HEK293 (cell line): ENCODE results near the gene EFCC1.

ENCODE experiments used
- CTCF ChIA-PET: fragments of 350-600 bp; formaldehyde crosslinking; extraction: SDS; loops from one replicate; lab custom pipeline; 2021; ENCODE audit warnings: antibody characterized with exemption; lab: Yijun Ruan, JAX
- POLR2A ChIA-PET: fragments of 300-600 bp; formaldehyde crosslinking; extraction: SDS; loops from one replicate; lab custom pipeline; 2020; ENCODE audit warnings: antibody characterized with exemption, inconsistent platforms; lab: Yijun Ruan, JAX
- H3K27ac ChIP-seq: fragments of 200-500 bp; sonication (Bioruptor generic); 2 replicates; pipeline ENCODE4 v1.5.1; 2014; ENCODE audit warnings: low read depth, low read length, control low read depth, inconsistent platforms; ENCODE audit errors: extremely low read depth
- H3K36me3 ChIP-seq, 2 experiments: fragments of 200-500 bp in 1 of 2; sonication (Bioruptor generic) in 1 of 2; 1 replicate in 1 of 2; 2 replicates in 1 of 2; pipeline ENCODE4 v1.5.1; 2014 to 2017; ENCODE audit warnings: inconsistent platforms in 2 of 2, low read length in 2 of 2; ENCODE audit not compliant: control insufficient read depth in 2 of 2, insufficient read depth in 1 of 2
- H3K4me1 ChIP-seq: fragments of 200-500 bp; sonication (Bioruptor generic); 2 replicates; pipeline ENCODE4 v1.5.1; 2014; ENCODE audit warnings: mild to moderate bottlenecking, low read length, inconsistent platforms; ENCODE audit not compliant: control insufficient read depth, insufficient read depth
- H3K4me3 ChIP-seq: 2 replicates; pipeline ENCODE4 v1.5.1; 2011; ENCODE audit warnings: low read depth, mild to moderate bottlenecking, control low read depth, low read length, moderate library complexity
- H3K9me3 ChIP-seq: fragments of 200-500 bp; sonication (Bioruptor generic); 2 replicates; pipeline ENCODE4 v1.5.1; 2014; ENCODE audit warnings: low read depth, low read length, inconsistent platforms; ENCODE audit not compliant: control insufficient read depth, insufficient read depth
- GLIS2 ChIP-seq: fragments of 450-650 bp; formaldehyde crosslinking; IDR thresholded peaks from 2 replicates; pipeline ENCODE4 v1.5.1; 2016; ENCODE audit warnings: missing biosample characterization, missing genetic modification characterization
- HOXD13 ChIP-seq: sonication (generic); formaldehyde crosslinking; IDR thresholded peaks from 2 replicates; pipeline ENCODE4 v1.8.0; 2022; ENCODE audit warnings: missing genetic modification reagents, borderline replicate concordance
- KLF1 ChIP-seq: fragments of 450-650 bp; formaldehyde crosslinking; IDR thresholded peaks from 2 replicates; pipeline ENCODE4 v1.5.1; 2016; ENCODE audit warnings: missing biosample characterization, missing genetic modification characterization
- KLF16 ChIP-seq: fragments of 450-650 bp; formaldehyde crosslinking; IDR thresholded peaks from 2 replicates; pipeline ENCODE4 v1.5.1; 2017; ENCODE audit warnings: missing biosample characterization, missing genetic modification characterization
- SP2 ChIP-seq: fragments of 450-650 bp; formaldehyde crosslinking; IDR thresholded peaks from 2 replicates; pipeline ENCODE4 v1.5.1; 2016; ENCODE audit warnings: missing biosample characterization, missing genetic modification characterization
- SP7 ChIP-seq: fragments of 450-650 bp; formaldehyde crosslinking; IDR thresholded peaks from 2 replicates; pipeline ENCODE4 v1.5.1; 2016; ENCODE audit warnings: missing biosample characterization, missing genetic modification characterization
- ZBTB7A ChIP-seq: fragments of 450-650 bp; formaldehyde crosslinking; IDR thresholded peaks from 2 replicates; pipeline ENCODE4 v1.5.1; 2016; ENCODE audit warnings: low read depth, missing biosample characterization, missing genetic modification characterization
- ZNF157 ChIP-seq: fragments of 450-650 bp; formaldehyde crosslinking; IDR thresholded peaks from 2 replicates; pipeline ENCODE4 v1.5.1; 2016; ENCODE audit warnings: missing biosample characterization, missing genetic modification characterization
- ZNF239 ChIP-seq: fragments of 450-650 bp; formaldehyde crosslinking; IDR thresholded peaks from 2 replicates; pipeline ENCODE4 v1.5.1; 2016; ENCODE audit warnings: missing biosample characterization, missing genetic modification characterization
- ZNF248 ChIP-seq: fragments of 450-650 bp; formaldehyde crosslinking; IDR thresholded peaks from 2 replicates; pipeline ENCODE4 v1.5.1; 2017; ENCODE audit warnings: missing biosample characterization, missing genetic modification characterization
- ZNF350 ChIP-seq: fragments of 450-650 bp; formaldehyde crosslinking; IDR thresholded peaks from 2 replicates; pipeline ENCODE4 v1.5.0; 2017; ENCODE audit warnings: missing biosample characterization, mild to moderate bottlenecking, missing genetic modification characterization
- ZNF433 ChIP-seq: fragments of 450-650 bp; formaldehyde crosslinking; IDR thresholded peaks from 2 replicates; pipeline ENCODE4 v1.5.1; 2016; ENCODE audit warnings: missing biosample characterization, missing genetic modification characterization, low read depth
- ZNF514 ChIP-seq: fragments of 450-650 bp; formaldehyde crosslinking; IDR thresholded peaks from 2 replicates; pipeline ENCODE4 v1.5.1; 2016; ENCODE audit warnings: missing biosample characterization, missing genetic modification characterization
- ZNF544 ChIP-seq: fragments of 450-650 bp; formaldehyde crosslinking; IDR thresholded peaks from 2 replicates; pipeline ENCODE4 v1.5.0; 2017; ENCODE audit warnings: missing biosample characterization, missing genetic modification characterization
- ZNF558 ChIP-seq: fragments of 450-650 bp; formaldehyde crosslinking; IDR thresholded peaks from 2 replicates; pipeline ENCODE4 v1.5.1; 2016; ENCODE audit warnings: missing biosample characterization, missing genetic modification characterization
- ZNF600 ChIP-seq: fragments of 450-650 bp; formaldehyde crosslinking; IDR thresholded peaks from 2 replicates; pipeline ENCODE4 v1.5.1; 2016; ENCODE audit warnings: missing biosample characterization, missing genetic modification characterization
- ZNF623 ChIP-seq: fragments of 450-650 bp; formaldehyde crosslinking; IDR thresholded peaks from 2 replicates; pipeline ENCODE4 v1.5.1; 2016; ENCODE audit warnings: missing biosample characterization, missing genetic modification characterization
- ZNF624 ChIP-seq: fragments of 450-650 bp; formaldehyde crosslinking; IDR thresholded peaks from 2 replicates; pipeline ENCODE4 v1.5.1; 2017; ENCODE audit warnings: missing biosample characterization, missing genetic modification characterization
- ZNF629 ChIP-seq: fragments of 450-650 bp; formaldehyde crosslinking; IDR thresholded peaks from 2 replicates; pipeline ENCODE4 v1.5.1; 2017; ENCODE audit warnings: missing biosample characterization, missing genetic modification characterization
- ZNF777 ChIP-seq: fragments of 450-650 bp; formaldehyde crosslinking; IDR thresholded peaks from 2 replicates; pipeline ENCODE4 v1.5.1; 2017; ENCODE audit warnings: missing biosample characterization, missing genetic modification characterization, borderline replicate concordance
- ZNF792 ChIP-seq: fragments of 450-650 bp; formaldehyde crosslinking; IDR thresholded peaks from 2 replicates; pipeline ENCODE4 v1.5.1; 2016; ENCODE audit warnings: missing biosample characterization, missing genetic modification characterization
- TF ChIP-seq, protein P1 (sequence below): fragments of 450-650 bp; formaldehyde crosslinking; IDR thresholded peaks from 2 replicates; pipeline ENCODE4 v1.5.1; 2016; ENCODE audit warnings: missing biosample characterization, missing genetic modification characterization
- TF ChIP-seq, protein P2 (sequence below): fragments of 450-650 bp; formaldehyde crosslinking; IDR thresholded peaks from 2 replicates; pipeline ENCODE4 v1.5.1; 2016; ENCODE audit warnings: missing biosample characterization, missing genetic modification characterization
- TF ChIP-seq, protein P3 (sequence below): fragments of 450-650 bp; formaldehyde crosslinking; IDR thresholded peaks from 2 replicates; pipeline ENCODE4 v1.5.1; 2017; ENCODE audit warnings: missing biosample characterization, missing genetic modification characterization
- TF ChIP-seq, protein P4 (sequence below): fragments of 450-650 bp; formaldehyde crosslinking; IDR thresholded peaks from 2 replicates; pipeline ENCODE4 v1.5.1; 2016; ENCODE audit warnings: missing biosample characterization, missing genetic modification characterization

Gene EFCC1

DNA sequence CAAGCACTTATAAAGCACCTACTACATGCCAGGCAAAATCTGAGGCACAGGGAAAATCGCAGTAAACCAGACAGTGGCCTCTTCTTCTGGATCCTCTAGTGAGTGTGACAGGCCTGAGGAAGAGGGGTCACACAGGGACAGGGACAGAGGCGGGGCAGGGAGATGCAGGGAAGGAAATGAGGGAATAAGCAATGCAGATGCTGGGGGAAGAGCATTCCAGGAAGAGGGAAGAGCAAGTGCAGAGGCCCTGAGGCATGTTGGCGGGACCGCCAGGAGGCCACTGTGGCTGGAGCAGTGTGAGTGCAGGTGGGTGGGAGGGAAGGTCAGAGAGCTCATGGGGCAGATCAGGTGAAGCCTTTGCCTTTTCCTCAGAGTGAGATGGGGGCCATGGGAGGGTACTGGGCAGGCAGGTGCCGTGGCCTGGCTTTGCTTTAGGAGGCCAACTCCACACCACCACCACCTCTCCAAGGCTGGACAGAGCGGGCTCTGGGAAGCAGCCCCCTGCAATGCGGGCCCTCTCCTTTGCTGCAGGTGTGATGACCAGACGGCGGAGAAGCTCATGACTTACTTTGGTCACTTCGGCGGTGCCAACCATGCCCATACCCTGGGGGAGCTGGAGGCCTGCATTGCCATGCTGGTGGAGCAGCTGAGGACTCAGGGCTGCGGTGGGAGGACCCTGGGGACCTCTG, 32.7 kb downstream of the EFCC1 start:
- H3K4me1 ChIP-seq: no peaks in the 10 kb centered on the region
- TF ChIP-seq, protein P1, sequence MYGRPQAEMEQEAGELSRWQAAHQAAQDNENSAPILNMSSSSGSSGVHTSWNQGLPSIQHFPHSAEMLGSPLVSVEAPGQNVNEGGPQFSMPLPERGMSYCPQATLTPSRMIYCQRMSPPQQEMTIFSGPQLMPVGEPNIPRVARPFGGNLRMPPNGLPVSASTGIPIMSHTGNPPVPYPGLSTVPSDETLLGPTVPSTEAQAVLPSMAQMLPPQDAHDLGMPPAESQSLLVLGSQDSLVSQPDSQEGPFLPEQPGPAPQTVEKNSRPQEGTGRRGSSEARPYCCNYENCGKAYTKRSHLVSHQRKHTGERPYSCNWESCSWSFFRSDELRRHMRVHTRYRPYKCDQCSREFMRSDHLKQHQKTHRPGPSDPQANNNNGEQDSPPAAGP (tag by site-specific recombination): no peak
- peak; percentile 23; the same call in 1 of the 2 replicates for TF ChIP-seq ZNF623 (tag by site-specific recombination)
- TF ChIP-seq, all 188 proteins: peak for 1
- no peaks in the 10 kb centered on the region for H3K36me3 ChIP-seq
- H3K9me3 ChIP-seq: no peaks in the 10 kb centered on the region
- H3K27ac ChIP-seq: no peak overlapping the region
- ChIA-PET CTCF (interaction anchor here (1.0 to 1.8 kb wide), 2 partner anchors 20 to 63 kb away, joined by 7 to 8 read pairs; no protein-coding TSS in a partner anchor), POLR2A (no interaction called here)
- no peak overlapping the region for H3K4me3 ChIP-seq

DNA sequence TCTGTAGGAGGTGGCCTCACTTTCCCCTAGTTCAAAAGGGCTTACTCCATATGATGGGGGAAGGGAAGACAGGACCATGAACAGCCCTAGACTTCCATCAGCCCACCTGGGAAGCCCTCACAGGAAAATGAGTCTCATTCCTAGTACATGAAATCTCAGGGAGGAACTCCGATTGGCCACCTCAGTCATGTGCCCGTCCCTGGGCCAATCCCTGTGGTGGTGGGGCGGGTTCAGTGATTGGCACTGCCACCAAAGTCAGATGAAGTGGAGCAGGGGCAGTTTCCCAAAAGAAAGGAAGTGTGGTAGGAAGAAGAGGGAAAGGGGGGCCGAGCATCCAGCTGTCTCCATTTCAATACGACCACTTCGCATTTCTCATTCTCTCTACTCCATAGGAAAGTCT, 33.5 kb downstream of the EFCC1 start:
- H3K27ac ChIP-seq: no peak overlapping the region
- H3K4me3 ChIP-seq: no peak overlapping the region
- H3K9me3 ChIP-seq: no peaks in the 10 kb centered on the region
- ChIA-PET POLR2A (no interaction called here), CTCF (interaction anchor here (1.0 kb wide), 1 partner anchor 64 kb away, joined by 7 read pairs; no protein-coding TSS in a partner anchor)
- TF ChIP-seq ZNF624 (tag by site-specific recombination) (no peak), SP7 (tag by site-specific recombination) (no peak), SP2 (tag by site-specific recombination) (peak; percentile 18)
- no peaks in the 10 kb centered on the region for H3K4me1 ChIP-seq
- H3K36me3 ChIP-seq: no peaks in the 10 kb centered on the region

DNA sequence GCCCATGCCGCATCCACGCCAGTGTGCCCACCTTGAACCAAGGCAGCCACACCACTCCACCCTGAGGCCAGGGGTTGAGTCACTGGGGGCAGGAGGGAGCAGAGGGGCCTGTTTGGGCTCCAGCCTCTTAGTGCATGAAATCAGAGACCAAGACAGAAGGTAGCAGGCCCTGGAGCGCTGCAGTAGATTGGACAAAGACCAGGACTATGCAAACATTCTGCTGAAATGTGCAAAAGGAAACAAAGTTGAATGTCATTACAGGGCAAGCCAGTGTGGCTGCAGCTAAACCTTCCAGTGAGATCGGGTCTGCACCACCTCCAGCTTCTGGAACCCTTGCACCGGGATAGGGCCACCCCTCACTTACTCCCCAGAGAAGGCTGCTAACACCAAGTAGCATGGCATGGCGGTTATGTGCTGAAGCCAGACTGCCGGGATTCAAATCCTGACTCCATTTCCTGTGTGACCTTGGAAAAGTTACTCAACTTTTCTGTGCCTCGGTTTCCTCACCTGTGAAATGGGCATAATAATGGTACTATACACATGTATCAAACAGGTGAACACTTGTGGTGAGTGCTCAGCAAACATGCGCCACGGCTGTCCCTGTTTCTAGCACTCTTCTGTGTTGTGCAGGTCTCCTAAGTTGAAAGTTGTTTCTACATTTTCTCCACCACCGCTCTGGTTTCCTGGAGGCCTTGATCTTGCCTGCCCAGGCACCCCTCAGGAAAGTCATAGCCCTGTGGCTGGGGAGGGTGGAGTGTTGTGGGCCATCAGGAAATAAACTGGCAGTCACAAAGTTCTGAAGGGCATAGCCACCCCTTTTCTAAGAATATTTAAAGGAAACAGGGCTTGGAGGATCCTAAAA, 34.5 kb downstream of the EFCC1 start:
- no peaks in the 10 kb centered on the region for H3K9me3 ChIP-seq
- CTCF ChIA-PET: interaction anchor here (0.6 to 1.0 kb wide), 2 partner anchors 40 to 65 kb away, joined by 3 read pairs; no protein-coding TSS in a partner anchor

More for the DNA sequence above, 34.5 kb downstream of the EFCC1 start:
- H3K27ac ChIP-seq: no peak overlapping the region
- H3K4me3 ChIP-seq: no peak overlapping the region
- no peaks in the 10 kb centered on the region for H3K36me3 ChIP-seq
- TF ChIP-seq KLF1 (tag by site-specific recombination) (no peak), ZNF777 (no peak), HOXD13 (CRISPR knock-in tag) (no peak), ZNF239 (tag by site-specific recombination) (no peak), ZNF600 (no peak), KLF16 (tag by site-specific recombination) (no peak), ZNF792 (tag by site-specific recombination) (no peak), ZNF157 (tag by site-specific recombination) (no peak), ZBTB7A (tag by site-specific recombination) (no peak), ZNF629 (tag by site-specific recombination) (no peak), ZNF433 (tag by site-specific recombination) (no peak), ZNF350 (tag by site-specific recombination) (no peak), GLIS2 (tag by site-specific recombination) (no peak), ZNF514 (tag by site-specific recombination) (no peak), ZNF558 (no peak), ZNF248 (no peak), ZNF544 (tag by site-specific recombination) (no peak)
- TF ChIP-seq, protein P2, sequence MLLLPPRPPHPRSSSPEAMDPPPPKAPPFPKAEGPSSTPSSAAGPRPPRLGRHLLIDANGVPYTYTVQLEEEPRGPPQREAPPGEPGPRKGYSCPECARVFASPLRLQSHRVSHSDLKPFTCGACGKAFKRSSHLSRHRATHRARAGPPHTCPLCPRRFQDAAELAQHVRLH: no peak
- TF ChIP-seq, protein P3, sequence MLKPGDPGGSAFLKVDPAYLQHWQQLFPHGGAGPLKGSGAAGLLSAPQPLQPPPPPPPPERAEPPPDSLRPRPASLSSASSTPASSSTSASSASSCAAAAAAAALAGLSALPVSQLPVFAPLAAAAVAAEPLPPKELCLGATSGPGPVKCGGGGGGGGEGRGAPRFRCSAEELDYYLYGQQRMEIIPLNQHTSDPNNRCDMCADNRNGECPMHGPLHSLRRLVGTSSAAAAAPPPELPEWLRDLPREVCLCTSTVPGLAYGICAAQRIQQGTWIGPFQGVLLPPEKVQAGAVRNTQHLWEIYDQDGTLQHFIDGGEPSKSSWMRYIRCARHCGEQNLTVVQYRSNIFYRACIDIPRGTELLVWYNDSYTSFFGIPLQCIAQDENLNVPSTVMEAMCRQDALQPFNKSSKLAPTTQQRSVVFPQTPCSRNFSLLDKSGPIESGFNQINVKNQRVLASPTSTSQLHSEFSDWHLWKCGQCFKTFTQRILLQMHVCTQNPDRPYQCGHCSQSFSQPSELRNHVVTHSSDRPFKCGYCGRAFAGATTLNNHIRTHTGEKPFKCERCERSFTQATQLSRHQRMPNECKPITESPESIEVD: no peak
- TF ChIP-seq, protein P4, sequence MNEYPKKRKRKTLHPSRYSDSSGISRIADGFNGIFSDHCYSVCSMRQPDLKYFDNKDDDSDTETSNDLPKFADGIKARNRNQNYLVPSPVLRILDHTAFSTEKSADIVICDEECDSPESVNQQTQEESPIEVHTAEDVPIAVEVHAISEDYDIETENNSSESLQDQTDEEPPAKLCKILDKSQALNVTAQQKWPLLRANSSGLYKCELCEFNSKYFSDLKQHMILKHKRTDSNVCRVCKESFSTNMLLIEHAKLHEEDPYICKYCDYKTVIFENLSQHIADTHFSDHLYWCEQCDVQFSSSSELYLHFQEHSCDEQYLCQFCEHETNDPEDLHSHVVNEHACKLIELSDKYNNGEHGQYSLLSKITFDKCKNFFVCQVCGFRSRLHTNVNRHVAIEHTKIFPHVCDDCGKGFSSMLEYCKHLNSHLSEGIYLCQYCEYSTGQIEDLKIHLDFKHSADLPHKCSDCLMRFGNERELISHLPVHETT: no peak
- no peaks in the 10 kb centered on the region for H3K4me1 ChIP-seq
- POLR2A ChIA-PET: no interaction called here
